Caki2 (cell line): ENCODE measurements around the gene OR2A25. TPM values are rescaled to one million over a fixed set of nuclear protein-coding genes. Genes with fewer than 3 reads are reported as not detected.

Experiments used
- total RNA-seq: library from RNA; depleted of rRNA; stranded (reverse); fragments of >200 nt; shearing (Covaris generic); gene quantifications from 2 replicates; pipeline ENCODE4 v1.2.3, GENCODE V29; 2014; ENCODE audit warnings: low replicate concordance; rRNA removed

Gene OR2A25
- total RNA-seq, 1 experiment from 2014 or later, result not detected

Other genes with a start within 250 kb of the OR2A25 start
- 24.0 and 28.7 TPM in 2 replicates for gene TCAF1, start 167.6 kb upstream of the OR2A25 start, total RNA-seq
- gene OR2F2, start 134.6 kb upstream of the OR2A25 start, total RNA-seq, result not detected in 2 replicates
- not detected in 2 replicates for gene OR2F1, start 115.0 kb upstream of the OR2A25 start, total RNA-seq
- gene OR6B1, start 69.5 kb upstream of the OR2A25 start, total RNA-seq, result not detected in 2 replicates
- not detected in 2 replicates for gene OR2A5, start 20.9 kb upstream of the OR2A25 start, total RNA-seq
- gene OR2A12, start 16.5 kb downstream of the OR2A25 start, total RNA-seq, result not detected in 2 replicates
- not detected in 2 replicates for gene OR2A2, start 39.8 kb downstream of the OR2A25 start, total RNA-seq
- not detected in 2 replicates for gene OR2A14, start 53.4 kb downstream of the OR2A25 start, total RNA-seq
- gene CTAGE4, start 113.7 kb downstream of the OR2A25 start, total RNA-seq, result 0.84 and 1.3 TPM in 2 replicates
- gene ARHGEF35, start 126.0 kb downstream of the OR2A25 start, total RNA-seq, result 3.1 and 4.8 TPM in 2 replicates
- not detected in 2 replicates for gene OR2A42, start 169.8 kb downstream of the OR2A25 start, total RNA-seq
- gene OR2A7, start 195.0 kb downstream of the OR2A25 start, total RNA-seq, result 0.47 TPM in 1 of 2 replicates, not detected in the other
- 1.3 TPM in 1 of 2 replicates, not detected in the other for gene CTAGE8, start 199.5 kb downstream of the OR2A25 start, total RNA-seq
- gene OR2A1, start 242.6 kb downstream of the OR2A25 start, total RNA-seq, result not detected in 2 replicates